ENCODE results near the gene CUL7.

The CUL7 gene

GRCh38 chr6:43059168-43060033, 5.8 kb upstream of the CUL7 start, which contains the start of the genes KLC4 and MRPL2:
Gene KLC4, plus strand, starts transcription at chr6:43059631. Its CDS starts 1,705 bp downstream, at chr6:43061336.
Gene MRPL2, minus strand, starts transcription at chr6:43059434. Its CDS starts 53 bp downstream, at chr6:43059381.
- Histone ChIP-seq H3K9ac (peak within 1 kb of the TSS; percentile 83 to 95 (median 92)), H3K27ac (peak within 1 kb of the TSS; percentile 82 to 96 (median 92)), H3K4me1 (peaks cover 20 to 31% (median 26%) of the 10 kb centered on the region in 10 experiments), H3K4me3 (peak within 1 kb of the TSS; percentile 76 to 98 (median 90)), H3K4me2 (peak within 1 kb of the TSS; percentile 86 to 99 (median 95)), H3K27me3 (no peaks in the 10 kb centered on the region), H3K36me3 (peaks cover 30 to 55% (median 41%) of the 10 kb centered on the region in 11 experiments), H3K9me3 (replicated peaks in 1 of 11) (no peaks in the 10 kb centered on the region), H4K20me1 (no peaks in the 10 kb centered on the region)
- TF ChIP-seq Cebpa-rat (IDR thresholded peaks at IDR 0.05): no peak

GRCh38 chr6:43058531-43058930, 4.9 kb upstream of the CUL7 start:
- TF ChIP-seq Cebpa-rat (IDR thresholded peaks at IDR 0.05): no peak
- H3K4me2 ChIP-seq: peak overlapping the region; percentile 81 to 99 (median 91)
- H3K4me3 ChIP-seq: peak overlapping the region; percentile 76 to 98 (median 90)
- peak overlapping the region; percentile 82 to 96 (median 92) for H3K27ac ChIP-seq
- no peaks in the 10 kb centered on the region for H3K27me3 ChIP-seq
- H3K4me1 ChIP-seq: peaks cover 25 to 36% (median 32%) of the 10 kb centered on the region in 10 experiments
- peak overlapping the region; percentile 83 to 95 (median 92) for H3K9ac ChIP-seq
- H3K9me3 ChIP-seq (replicated peaks in 1 of 11): no peaks in the 10 kb centered on the region
- peaks cover 30 to 50% (median 41%) of the 10 kb centered on the region in 11 experiments for H3K36me3 ChIP-seq
- H4K20me1 ChIP-seq: no peaks in the 10 kb centered on the region

GRCh38 chr6:43055966-43056365, 2.3 kb upstream of the CUL7 start:
- TF ChIP-seq Cebpa-rat (IDR thresholded peaks at IDR 0.05): no peak
- H3K27me3 ChIP-seq: no peaks in the 10 kb centered on the region
- H3K4me2 ChIP-seq: no peak overlapping the region
- peaks cover 41 to 57% (median 52%) of the 10 kb centered on the region in 10 experiments for H3K4me1 ChIP-seq
- H4K20me1 ChIP-seq: no peaks in the 10 kb centered on the region
- peaks cover 30 to 46% (median 40%) of the 10 kb centered on the region in 11 experiments for H3K36me3 ChIP-seq
- no peaks in the 10 kb centered on the region for H3K9me3 ChIP-seq (replicated peaks in 1 of 11)
- H3K4me3 ChIP-seq: no peak overlapping the region
- H3K27ac ChIP-seq: no peak overlapping the region
- peak overlapping the region in 1 of 11 experiments; percentile 19; a peak in 1 of 22 replicates for H3K9ac ChIP-seq

- Histone ChIP-seq H3K27me3 (no peaks in the 10 kb centered on the region), H3K4me2 (peak overlapping the region; percentile 89 to 99 (median 96)), H3K9ac (peak overlapping the region; percentile 86 to 94 (median 90); a peak in 21 of 22 replicates), H4K20me1 (no peaks in the 10 kb centered on the region), H3K9me3 (replicated peaks in 1 of 11) (no peaks in the 10 kb centered on the region), H3K4me3 (peak overlapping the region; percentile 68 to 86 (median 74)), H3K4me1 (peaks cover 35 to 53% (median 48%) of the 10 kb centered on the region in 10 experiments), H3K36me3 (peaks cover 38 to 61% (median 52%) of the 10 kb centered on the region in 11 experiments), H3K27ac (peak overlapping the region; percentile 88 to 93 (median 91))
- no peak for TF ChIP-seq Cebpa-rat (IDR thresholded peaks at IDR 0.05)
Measured at GRCh38 chr6:43054206-43054943, 724 bp upstream of the CUL7 start.

GRCh38 chr6:43052842-43053544, 658 bp downstream of the CUL7 start:
- Histone ChIP-seq H3K27ac (peak overlapping the region; percentile 88 to 93 (median 91)), H4K20me1 (no peaks in the 10 kb centered on the region), H3K27me3 (no peaks in the 10 kb centered on the region), H3K9me3 (replicated peaks in 1 of 11) (no peaks in the 10 kb centered on the region), H3K4me1 (peaks cover 26 to 46% (median 41%) of the 10 kb centered on the region in 10 experiments), H3K4me3 (peak overlapping the region; percentile 68 to 86 (median 74)), H3K4me2 (peak overlapping the region; percentile 89 to 99 (median 96)), H3K9ac (peak overlapping the region; percentile 86 to 94 (median 90)), H3K36me3 (peaks cover 49 to 72% (median 61%) of the 10 kb centered on the region in 11 experiments)
- TF ChIP-seq Cebpa-rat (IDR thresholded peaks at IDR 0.05): no peak

GRCh38 chr6:43052225-43052841, 1.3 kb downstream of the CUL7 start:
- H3K36me3 ChIP-seq: peaks cover 44 to 71% (median 61%) of the 10 kb centered on the region in 11 experiments
- H3K9me3 ChIP-seq (replicated peaks in 1 of 11): no peaks in the 10 kb centered on the region
- no peak for TF ChIP-seq Cebpa-rat (IDR thresholded peaks at IDR 0.05)
- H3K27me3 ChIP-seq: no peaks in the 10 kb centered on the region
- peak overlapping the region in 8 of 10 experiments; percentile 68 to 86 (median 76); a peak in 9 of 20 replicates for H3K4me3 ChIP-seq
- no peaks in the 10 kb centered on the region; a peak in 1 of 22 replicates for H4K20me1 ChIP-seq
- H3K4me2 ChIP-seq: peak overlapping the region; percentile 89 to 99 (median 96)
- peaks cover 22 to 43% (median 37%) of the 10 kb centered on the region in 10 experiments for H3K4me1 ChIP-seq
- peak overlapping the region in 9 of 11 experiments; percentile 88 to 93 (median 91); a peak in 14 of 22 replicates for H3K27ac ChIP-seq
- H3K9ac ChIP-seq: peak overlapping the region; percentile 86 to 94 (median 90); a peak in 19 of 22 replicates

- Histone ChIP-seq H3K4me2 (peak overlapping the region in 8 of 11 experiments; percentile 6 to 99 (median 57); a peak in 8 of 22 replicates), H3K36me3 (peaks cover 42 to 71% (median 58%) of the 10 kb centered on the region in 11 experiments), H3K27me3 (no peaks in the 10 kb centered on the region), H3K4me3 (no peak overlapping the region), H3K27ac (no peak overlapping the region), H4K20me1 (peaks cover 0 to 9% (median 0%) of the 10 kb centered on the region in 11 experiments; a peak in 1 of 22 replicates), H3K9ac (peak overlapping the region in 5 of 11 experiments; percentile 22 to 50 (median 24); a peak in 5 of 22 replicates), H3K4me1 (peaks cover 22 to 43% (median 37%) of the 10 kb centered on the region in 10 experiments), H3K9me3 (replicated peaks in 1 of 11) (no peaks in the 10 kb centered on the region)
- TF ChIP-seq Cebpa-rat (IDR thresholded peaks at IDR 0.05): no peak
Measured at GRCh38 chr6:43050981-43051380, 2.7 kb downstream of the CUL7 start.

GRCh38 chr6:43047998-43048397, 5.7 kb downstream of the CUL7 start:
- Histone ChIP-seq H3K27me3 (no peaks in the 10 kb centered on the region), H3K4me3 (no peak overlapping the region), H3K27ac (no peak overlapping the region), H3K9ac (peak overlapping the region in 1 of 11 experiments; percentile 32; a peak in 1 of 22 replicates), H3K36me3 (peaks cover 52 to 83% (median 64%) of the 10 kb centered on the region in 11 experiments), H3K4me1 (peaks cover 12 to 31% (median 24%) of the 10 kb centered on the region in 10 experiments), H4K20me1 (peaks cover 0 to 9% (median 0%) of the 10 kb centered on the region in 11 experiments; a peak in 1 of 22 replicates), H3K4me2 (no peak overlapping the region), H3K9me3 (replicated peaks in 1 of 11) (no peaks in the 10 kb centered on the region)
- TF ChIP-seq Cebpa-rat (IDR thresholded peaks at IDR 0.05): no peak
